NCI-H748 (cell line): Measurements from ENCODE around the gene KCNS3.

Experiments
- DNase-seq: peaks from one replicate; lab custom pipeline; 2025; ENCODE audit not compliant: unreplicated experiment; lab: John Stamatoyannopoulos, UW

KCNS3 gene

GRCh38 chr2:17876590-17876989 lies 1.9 kb upstream of the KCNS3 start:
- DNase-seq = no peak

GRCh38 chr2:17877811-17878280 lies 621 bp upstream of the KCNS3 start:
- peak; percentile 49 for DNase-seq

- DNase-seq = peak; percentile 91
These were observed 858 bp downstream of the KCNS3 start for GRCh38 chr2:17879137-17879912.

GRCh38 chr2:17879913-17880274 lies 1.4 kb downstream of the KCNS3 start:
- DNase-seq = peak; percentile 68

- peak; percentile 74 for DNase-seq
These were observed 14.5 kb downstream of the KCNS3 start for GRCh38 chr2:17892770-17893534.

GRCh38 chr2:17894005-17894404 lies 15.5 kb downstream of the KCNS3 start:
- no peak for DNase-seq

- DNase-seq = no peak
These were observed 16.1 kb downstream of the KCNS3 start for GRCh38 chr2:17894556-17894955.

GRCh38 chr2:17899871-17900270 lies 21.4 kb downstream of the KCNS3 start:
- DNase-seq = peak; percentile 80

- DNase-seq = peak; percentile 95
These were observed 22.8 kb downstream of the KCNS3 start for GRCh38 chr2:17901246-17901645.

GRCh38 chr2:17910980-17911379 lies 32.5 kb downstream of the KCNS3 start:
- DNase-seq = no peak

GRCh38 chr2:17911491-17912260 lies 33.2 kb downstream of the KCNS3 start:
- DNase-seq = no peak

GRCh38 chr2:17912266-17912691 lies 33.8 kb downstream of the KCNS3 start:
- DNase-seq = no peak

GRCh38 chr2:17915099-17915498 lies 36.6 kb downstream of the KCNS3 start:
- no peak for DNase-seq

- no peak for DNase-seq
These were observed 37.5 kb downstream of the KCNS3 start for GRCh38 chr2:17915811-17916518.

- no peak for DNase-seq
These were observed 38.1 kb downstream of the KCNS3 start for GRCh38 chr2:17916584-17916983.

- DNase-seq = peak; percentile 38
These were observed 40.3 kb downstream of the KCNS3 start for GRCh38 chr2:17918789-17919188.

GRCh38 chr2:17930773-17931172 lies 52.3 kb downstream of the KCNS3 start:
- no peak for DNase-seq

- no peak for DNase-seq
These were observed 54.8 kb downstream of the KCNS3 start for GRCh38 chr2:17933256-17933655.

GRCh38 chr2:17934721-17935120 lies 56.3 kb downstream of the KCNS3 start:
- DNase-seq = no peak

- DNase-seq = peak; percentile 26
These were observed 56.9 kb downstream of the KCNS3 start for GRCh38 chr2:17935242-17935885.
